ENCODE data around the gene BANP.
"Not testable (repeated sequence)": the region's sequence is repeated elsewhere in the genome, so short reads cannot be mapped to it uniquely, and the experiment has no call there.

- TF ChIP-seq MAX (IDR thresholded peaks at IDR 0.05); CTCF (IDR thresholded peaks at IDR 0.05; ENCODE audit: control extremely low read depth in 1 of 3, insufficient read depth in 1 of 3, low read depth in 1 of 3, low read length in 3 of 3); POLR2A (IDR thresholded peaks at IDR 0.05; ENCODE audit: control extremely low read depth in 1 of 2, low read depth in 2 of 2, low read length in 2 of 2); RFX5 (IDR thresholded peaks at IDR 0.05; ENCODE audit: borderline replicate concordance, low read depth, low read length); TAF1 (IDR thresholded peaks at IDR 0.05; ENCODE audit: low read depth, low read length); MAFK (IDR thresholded peaks at IDR 0.05; ENCODE audit: low read depth, low read length): not testable (repeated sequence)
Measured at GRCh38 chr16:87934752-87935425, 16.3 kb upstream of the BANP start.
